Medulla oblongata (tissue), 1 donor: ENCODE data around the gene ZNF81.
"Not testable (repeated sequence)": the region's sequence is repeated elsewhere in the genome, so short reads cannot be mapped to it uniquely, and the experiment has no call there.

Experiments
- DNase-seq: peaks from one replicate; pipeline ENCODE4 v3.0.0-alpha.2; 2015; ENCODE audit errors: extremely low spot score

Gene ZNF81

GRCh38 chrX:47933946-47934345 is 97.2 kb downstream of the ZNF81 start:
- DNase-seq: no peak

GRCh38 chrX:47936224-47936939 is 99.7 kb downstream of the ZNF81 start:
- DNase-seq: no peak

- DNase-seq: no peak
These were observed 100.2 kb downstream of the ZNF81 start for GRCh38 chrX:47936940-47937317.

GRCh38 chrX:47940448-47940847 is 103.7 kb downstream of the ZNF81 start:
- no peak for DNase-seq

GRCh38 chrX:47941423-47941822 is 104.7 kb downstream of the ZNF81 start:
- DNase-seq: no peak

- not testable (repeated sequence) for DNase-seq
These were observed 118.6 kb downstream of the ZNF81 start for GRCh38 chrX:47955295-47955694.

GRCh38 chrX:47956016-47956415 is 119.3 kb downstream of the ZNF81 start:
- DNase-seq: no peak

GRCh38 chrX:47958206-47958605 is 121.5 kb downstream of the ZNF81 start:
- DNase-seq: not testable (repeated sequence)

GRCh38 chrX:47958761-47959342 is 122.2 kb downstream of the ZNF81 start:
- no peak for DNase-seq

GRCh38 chrX:47960406-47960805 is 123.7 kb downstream of the ZNF81 start:
- DNase-seq: peak; percentile 3

GRCh38 chrX:47961830-47962229 is 125.1 kb downstream of the ZNF81 start:
- not testable (repeated sequence) for DNase-seq

- DNase-seq: not testable (repeated sequence)
These were observed 128.8 kb downstream of the ZNF81 start for GRCh38 chrX:47965526-47965925.
